Measurements from ENCODE around the gene SLC51B. TPM values are rescaled to one million over a fixed set of nuclear protein-coding genes. Genes with fewer than 3 reads are reported as not detected.

Gene SLC51B
- total and polyA plus RNA-seq, 10 of the 15 experiments (the other 5 are each of a cell fraction or from before 2014, with no cell fraction given), result 0.05 to 0.17 (median 0.13) TPM; not detected in 7

DNA sequence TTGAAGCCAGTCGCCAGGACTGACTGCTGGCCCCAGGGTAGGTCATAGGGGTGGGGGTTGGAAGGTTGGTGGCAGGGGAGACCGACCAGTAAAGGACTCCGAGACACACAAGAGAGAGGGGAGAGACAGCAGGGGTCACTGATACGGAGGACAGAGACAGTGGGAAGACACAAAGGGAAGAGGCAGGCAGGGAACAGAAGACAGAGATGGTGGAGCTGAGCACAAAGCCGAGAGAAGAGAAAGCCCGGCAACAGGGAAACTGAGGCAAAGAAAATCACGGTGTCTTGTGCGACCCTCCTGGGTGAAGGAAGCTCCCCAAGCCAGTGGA, 22.1 kb downstream of the SLC51B start:
- Histone ChIP-seq H3K9me3 (replicated peaks; ENCODE audit: control insufficient read depth, insufficient read depth, low read length) (no peaks in the 10 kb centered on the region), H3K36me3 (ENCODE audit: control insufficient read depth in 2 of 2, insufficient read depth in 2 of 2, low read length in 1 of 2) (no peaks in the 10 kb centered on the region), H3K4me1 (ENCODE audit: control insufficient read depth, insufficient read depth, low read length) (no peaks in the 10 kb centered on the region), H3K4me2 (ENCODE audit: control insufficient read depth, insufficient read depth) (no peak overlapping the region), H2AFZ (ENCODE audit: control insufficient read depth, low read depth, low read length) (no peak overlapping the region), H3K27me3 (replicated peaks in 1 of 2; ENCODE audit: control insufficient read depth in 2 of 2, insufficient read depth in 2 of 2, low read length in 1 of 2) (peaks cover 0 to 2% of the 10 kb centered on the region in 2 experiments), H4K20me1 (ENCODE audit: control insufficient read depth, insufficient read depth) (no peaks in the 10 kb centered on the region), H3K9ac (ENCODE audit: control insufficient read depth, insufficient read depth, low read length) (no peak overlapping the region), H3K27ac (ENCODE audit: control insufficient read depth, insufficient read depth) (no peak overlapping the region), H3K79me2 (ENCODE audit: control insufficient read depth, insufficient read depth, low read length) (no peaks in the 10 kb centered on the region), H3K4me3 (no peak overlapping the region)
- POLR2A ChIA-PET, result interaction anchor here (0.7 kb wide), 1 partner anchor 10 kb away, joined by 3 read pairs; no protein-coding TSS in a partner anchor
- RAD21 ChIA-PET (ENCODE audit: unreplicated experiment), result no interaction called here
- intact Hi-C loops (cut with micrococcal nuclease; ENCODE audit: unreplicated experiment) (no loop called here), in situ Hi-C loops (cut with MboI) (no loop called here)
- CTCF ChIA-PET, result no interaction called here
- SMC1A ChIA-PET (ENCODE audit: uncharacterized antibody, unreplicated experiment), result no interaction called here
- ATAC-seq (no peak), DNase-seq (ENCODE audit: low read depth, low spot score) (no peak), FAIRE-seq (no peak)
- no TSS peak for BruUV-seq (replicated peaks)
- 39% methylated on average over 5 of the region's 8 CpGs for WGBS (ENCODE audit: insufficient coverage, insufficient replicate concordance, low lambda C conversion rate, missing lambda C conversion rate)
- TF ChIP-seq, protein P1, sequence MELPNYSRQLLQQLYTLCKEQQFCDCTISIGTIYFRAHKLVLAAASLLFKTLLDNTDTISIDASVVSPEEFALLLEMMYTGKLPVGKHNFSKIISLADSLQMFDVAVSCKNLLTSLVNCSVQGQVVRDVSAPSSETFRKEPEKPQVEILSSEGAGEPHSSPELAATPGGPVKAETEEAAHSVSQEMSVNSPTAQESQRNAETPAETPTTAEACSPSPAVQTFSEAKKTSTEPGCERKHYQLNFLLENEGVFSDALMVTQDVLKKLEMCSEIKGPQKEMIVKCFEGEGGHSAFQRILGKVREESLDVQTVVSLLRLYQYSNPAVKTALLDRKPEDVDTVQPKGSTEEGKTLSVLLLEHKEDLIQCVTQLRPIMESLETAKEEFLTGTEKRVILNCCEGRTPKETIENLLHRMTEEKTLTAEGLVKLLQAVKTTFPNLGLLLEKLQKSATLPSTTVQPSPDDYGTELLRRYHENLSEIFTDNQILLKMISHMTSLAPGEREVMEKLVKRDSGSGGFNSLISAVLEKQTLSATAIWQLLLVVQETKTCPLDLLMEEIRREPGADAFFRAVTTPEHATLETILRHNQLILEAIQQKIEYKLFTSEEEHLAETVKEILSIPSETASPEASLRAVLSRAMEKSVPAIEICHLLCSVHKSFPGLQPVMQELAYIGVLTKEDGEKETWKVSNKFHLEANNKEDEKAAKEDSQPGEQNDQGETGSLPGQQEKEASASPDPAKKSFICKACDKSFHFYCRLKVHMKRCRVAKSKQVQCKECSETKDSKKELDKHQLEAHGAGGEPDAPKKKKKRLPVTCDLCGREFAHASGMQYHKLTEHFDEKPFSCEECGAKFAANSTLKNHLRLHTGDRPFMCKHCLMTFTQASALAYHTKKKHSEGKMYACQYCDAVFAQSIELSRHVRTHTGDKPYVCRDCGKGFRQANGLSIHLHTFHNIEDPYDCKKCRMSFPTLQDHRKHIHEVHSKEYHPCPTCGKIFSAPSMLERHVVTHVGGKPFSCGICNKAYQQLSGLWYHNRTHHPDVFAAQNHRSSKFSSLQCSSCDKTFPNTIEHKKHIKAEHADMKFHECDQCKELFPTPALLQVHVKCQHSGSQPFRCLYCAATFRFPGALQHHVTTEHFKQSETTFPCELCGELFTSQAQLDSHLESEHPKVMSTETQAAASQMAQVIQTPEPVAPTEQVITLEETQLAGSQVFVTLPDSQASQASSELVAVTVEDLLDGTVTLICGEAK (IDR thresholded peaks at IDR 0.05; ENCODE audit: borderline replicate concordance), result no peak
- TF ChIP-seq RCOR1 (conservative IDR thresholded peaks at IDR 0.05; ENCODE audit: low read depth, low read length), result no peak
- TF ChIP-seq SUPT20H (IDR thresholded peaks at IDR 0.05; ENCODE audit: borderline replicate concordance, control insufficient read depth, low read depth, low read length), result no peak
- TF ChIP-seq, protein P2, sequence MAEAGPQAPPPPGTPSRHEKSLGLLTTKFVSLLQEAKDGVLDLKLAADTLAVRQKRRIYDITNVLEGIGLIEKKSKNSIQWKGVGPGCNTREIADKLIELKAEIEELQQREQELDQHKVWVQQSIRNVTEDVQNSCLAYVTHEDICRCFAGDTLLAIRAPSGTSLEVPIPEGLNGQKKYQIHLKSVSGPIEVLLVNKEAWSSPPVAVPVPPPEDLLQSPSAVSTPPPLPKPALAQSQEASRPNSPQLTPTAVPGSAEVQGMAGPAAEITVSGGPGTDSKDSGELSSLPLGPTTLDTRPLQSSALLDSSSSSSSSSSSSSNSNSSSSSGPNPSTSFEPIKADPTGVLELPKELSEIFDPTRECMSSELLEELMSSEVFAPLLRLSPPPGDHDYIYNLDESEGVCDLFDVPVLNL (IDR thresholded peaks at IDR 0.05; ENCODE audit: low read depth, low read length), result no peak
- TF ChIP-seq USF2 (IDR thresholded peaks at IDR 0.05; ENCODE audit: borderline replicate concordance, low read depth, low read length), result no peak
- TF ChIP-seq CREB1 (IDR thresholded peaks at IDR 0.05; ENCODE audit: low read depth), result no peak
- no peak for TF ChIP-seq CTCF (IDR thresholded peaks at IDR 0.05 in 2 of 3, conservative IDR thresholded peaks at IDR 0.05 in 1 of 3; ENCODE audit: control insufficient read depth in 2 of 3, extremely low read depth in 1 of 3, insufficient read depth in 1 of 3, low read depth in 3 of 3, low read length in 3 of 3)
- TF ChIP-seq SMARCA5 (IDR thresholded peaks at IDR 0.05), result no peak
- TF ChIP-seq ZSCAN29 (IDR thresholded peaks at IDR 0.05), result no peak
- TF ChIP-seq, protein P3, sequence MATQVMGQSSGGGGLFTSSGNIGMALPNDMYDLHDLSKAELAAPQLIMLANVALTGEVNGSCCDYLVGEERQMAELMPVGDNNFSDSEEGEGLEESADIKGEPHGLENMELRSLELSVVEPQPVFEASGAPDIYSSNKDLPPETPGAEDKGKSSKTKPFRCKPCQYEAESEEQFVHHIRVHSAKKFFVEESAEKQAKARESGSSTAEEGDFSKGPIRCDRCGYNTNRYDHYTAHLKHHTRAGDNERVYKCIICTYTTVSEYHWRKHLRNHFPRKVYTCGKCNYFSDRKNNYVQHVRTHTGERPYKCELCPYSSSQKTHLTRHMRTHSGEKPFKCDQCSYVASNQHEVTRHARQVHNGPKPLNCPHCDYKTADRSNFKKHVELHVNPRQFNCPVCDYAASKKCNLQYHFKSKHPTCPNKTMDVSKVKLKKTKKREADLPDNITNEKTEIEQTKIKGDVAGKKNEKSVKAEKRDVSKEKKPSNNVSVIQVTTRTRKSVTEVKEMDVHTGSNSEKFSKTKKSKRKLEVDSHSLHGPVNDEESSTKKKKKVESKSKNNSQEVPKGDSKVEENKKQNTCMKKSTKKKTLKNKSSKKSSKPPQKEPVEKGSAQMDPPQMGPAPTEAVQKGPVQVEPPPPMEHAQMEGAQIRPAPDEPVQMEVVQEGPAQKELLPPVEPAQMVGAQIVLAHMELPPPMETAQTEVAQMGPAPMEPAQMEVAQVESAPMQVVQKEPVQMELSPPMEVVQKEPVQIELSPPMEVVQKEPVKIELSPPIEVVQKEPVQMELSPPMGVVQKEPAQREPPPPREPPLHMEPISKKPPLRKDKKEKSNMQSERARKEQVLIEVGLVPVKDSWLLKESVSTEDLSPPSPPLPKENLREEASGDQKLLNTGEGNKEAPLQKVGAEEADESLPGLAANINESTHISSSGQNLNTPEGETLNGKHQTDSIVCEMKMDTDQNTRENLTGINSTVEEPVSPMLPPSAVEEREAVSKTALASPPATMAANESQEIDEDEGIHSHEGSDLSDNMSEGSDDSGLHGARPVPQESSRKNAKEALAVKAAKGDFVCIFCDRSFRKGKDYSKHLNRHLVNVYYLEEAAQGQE (IDR thresholded peaks at IDR 0.05; ENCODE audit: low read depth, low read length), result no peak
- no peak for TF ChIP-seq HDGF (IDR thresholded peaks at IDR 0.05)
- no peak for TF ChIP-seq POLR2AphosphoS2 (IDR thresholded peaks at IDR 0.05; ENCODE audit: low read depth, low read length)
- no peak for TF ChIP-seq TCF7 (IDR thresholded peaks at IDR 0.05; ENCODE audit: borderline replicate concordance)
- no peak for TF ChIP-seq ZNF274 (IDR thresholded peaks at IDR 0.05; ENCODE audit: insufficient read depth, insufficient read length)
